ENCODE data around the gene SLC17A7. TPM values are rescaled to one million over a fixed set of nuclear protein-coding genes. Genes with fewer than 3 reads are reported as not detected.

The SLC17A7 gene
- total and polyA plus RNA-seq, 9 of the 15 experiments (the other 6 are each of a cell fraction or from before 2014, with no cell fraction given) = 1.1 to 15.7 (median 2.4) TPM

DNA sequence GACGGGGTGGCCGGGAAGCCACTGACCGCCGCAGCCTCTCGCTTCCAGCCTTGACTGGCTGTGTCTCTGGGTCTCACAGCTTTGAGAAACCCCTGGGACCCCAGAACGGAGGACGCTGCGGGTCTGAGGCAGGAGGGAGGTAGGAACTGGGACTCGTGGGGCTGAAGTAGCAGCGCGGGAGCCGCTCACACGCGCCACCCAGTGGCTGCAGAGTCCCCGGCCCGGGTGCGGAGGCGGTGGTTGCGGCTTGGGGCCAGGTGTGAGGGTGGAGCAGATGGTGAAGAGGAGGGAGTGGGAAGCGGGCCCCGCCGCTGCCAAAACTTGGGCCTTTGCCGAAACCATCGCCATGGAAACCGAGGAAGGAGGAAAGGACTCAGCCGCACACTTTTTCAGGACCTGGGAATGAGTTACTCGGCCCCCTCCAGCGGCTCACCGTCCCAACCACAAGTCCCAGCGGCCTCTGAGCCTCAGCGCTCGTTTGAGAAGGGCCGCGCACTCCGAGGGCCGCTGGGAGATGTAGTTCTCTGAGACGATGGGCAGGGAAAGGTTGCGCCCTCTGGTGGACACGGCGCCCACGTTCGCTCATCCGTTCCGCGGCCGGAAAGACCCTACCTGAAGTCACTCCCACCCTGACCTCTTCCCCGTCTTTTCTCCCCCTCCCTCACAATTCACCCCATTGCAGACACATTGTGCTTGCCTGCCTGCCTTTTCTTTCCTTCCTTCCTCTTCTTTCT lies 2.2 kb upstream of the SLC17A7 start (continued):
- TF ChIP-seq, protein P1, sequence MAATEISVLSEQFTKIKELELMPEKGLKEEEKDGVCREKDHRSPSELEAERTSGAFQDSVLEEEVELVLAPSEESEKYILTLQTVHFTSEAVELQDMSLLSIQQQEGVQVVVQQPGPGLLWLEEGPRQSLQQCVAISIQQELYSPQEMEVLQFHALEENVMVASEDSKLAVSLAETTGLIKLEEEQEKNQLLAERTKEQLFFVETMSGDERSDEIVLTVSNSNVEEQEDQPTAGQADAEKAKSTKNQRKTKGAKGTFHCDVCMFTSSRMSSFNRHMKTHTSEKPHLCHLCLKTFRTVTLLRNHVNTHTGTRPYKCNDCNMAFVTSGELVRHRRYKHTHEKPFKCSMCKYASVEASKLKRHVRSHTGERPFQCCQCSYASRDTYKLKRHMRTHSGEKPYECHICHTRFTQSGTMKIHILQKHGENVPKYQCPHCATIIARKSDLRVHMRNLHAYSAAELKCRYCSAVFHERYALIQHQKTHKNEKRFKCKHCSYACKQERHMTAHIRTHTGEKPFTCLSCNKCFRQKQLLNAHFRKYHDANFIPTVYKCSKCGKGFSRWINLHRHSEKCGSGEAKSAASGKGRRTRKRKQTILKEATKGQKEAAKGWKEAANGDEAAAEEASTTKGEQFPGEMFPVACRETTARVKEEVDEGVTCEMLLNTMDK (IDR thresholded peaks at IDR 0.05; ENCODE audit: borderline replicate concordance, insufficient read depth, low read depth, low read length, poor library complexity, severe bottlenecking) = peak; percentile 88
- peak; percentile 94 for TF ChIP-seq XRCC5 (IDR thresholded peaks at IDR 0.05; ENCODE audit: low read depth, low read length)
- peak; percentile 85 for TF ChIP-seq ARID2 (IDR thresholded peaks at IDR 0.05)
- TF ChIP-seq POLR2A (conservative IDR thresholded peaks at IDR 0.05) = peak; percentile 58; the same call in 1 of the 2 replicates
- TF ChIP-seq PPARD (CRISPR knock-in tag; IDR thresholded peaks at IDR 0.05) = no peak
- 0 out of 2 replicates have a peak, but pooled peaks have one; percentile 6 for TF ChIP-seq MXI1 (IDR thresholded peaks at IDR 0.05; ENCODE audit: low read depth, low read length)
- TF ChIP-seq ATF1 (CRISPR knock-in tag; IDR thresholded peaks at IDR 0.05) = no peak
- peak; percentile 80 for TF ChIP-seq ATF1 (tag; IDR thresholded peaks at IDR 0.05)
- peak; percentile 58 for TF ChIP-seq GABPA (tag; conservative IDR thresholded peaks at IDR 0.05; ENCODE audit: low read depth)
- peak; percentile 83 for TF ChIP-seq TARDBP (IDR thresholded peaks at IDR 0.05)
- peak; percentile 68 for TF ChIP-seq ZNF584 (CRISPR knock-in tag; IDR thresholded peaks at IDR 0.05; ENCODE audit: low read depth)
- TF ChIP-seq SMARCA5 (IDR thresholded peaks at IDR 0.05) = no peak
- TF ChIP-seq ZNF766 (CRISPR knock-in tag; conservative IDR thresholded peaks at IDR 0.05) = peak; percentile 98
- peak; percentile 67; the same call in 1 of the 2 replicates for TF ChIP-seq MYC (IDR thresholded peaks at IDR 0.05; ENCODE audit: low read depth, low read length)
- TF ChIP-seq MYC (CRISPR knock-in tag; IDR thresholded peaks at IDR 0.05; ENCODE audit: borderline replicate concordance, low read depth) = peak; percentile 72; the same call in 1 of the 2 replicates
- 0 out of 2 replicates have a peak, but pooled peaks have one; percentile 10 for TF ChIP-seq ZNF134 (CRISPR knock-in tag; conservative IDR thresholded peaks at IDR 0.05)
- peak; percentile 89 for TF ChIP-seq CREM (IDR thresholded peaks at IDR 0.05; ENCODE audit: low read depth)
- no peak for TF ChIP-seq POLR3A (IDR thresholded peaks at IDR 0.05; ENCODE audit: borderline replicate concordance, extremely low read depth, insufficient read depth, insufficient read length)
- peak; percentile 30 for TF ChIP-seq SAP30 (IDR thresholded peaks at IDR 0.05; ENCODE audit: borderline replicate concordance, insufficient read depth, low read depth, low read length, poor library complexity, severe bottlenecking)
- 0 out of 4 replicates have a peak, but pooled peaks of 1 of the 2 experiments have one; percentile 40 for TF ChIP-seq NONO (IDR thresholded peaks at IDR 0.05; ENCODE audit: low read depth in 2 of 2, low read length in 1 of 2)
- TF ChIP-seq ZNF408 (CRISPR knock-in tag; IDR thresholded peaks at IDR 0.05; ENCODE audit: low read depth) = no peak
- TF ChIP-seq, protein P2, sequence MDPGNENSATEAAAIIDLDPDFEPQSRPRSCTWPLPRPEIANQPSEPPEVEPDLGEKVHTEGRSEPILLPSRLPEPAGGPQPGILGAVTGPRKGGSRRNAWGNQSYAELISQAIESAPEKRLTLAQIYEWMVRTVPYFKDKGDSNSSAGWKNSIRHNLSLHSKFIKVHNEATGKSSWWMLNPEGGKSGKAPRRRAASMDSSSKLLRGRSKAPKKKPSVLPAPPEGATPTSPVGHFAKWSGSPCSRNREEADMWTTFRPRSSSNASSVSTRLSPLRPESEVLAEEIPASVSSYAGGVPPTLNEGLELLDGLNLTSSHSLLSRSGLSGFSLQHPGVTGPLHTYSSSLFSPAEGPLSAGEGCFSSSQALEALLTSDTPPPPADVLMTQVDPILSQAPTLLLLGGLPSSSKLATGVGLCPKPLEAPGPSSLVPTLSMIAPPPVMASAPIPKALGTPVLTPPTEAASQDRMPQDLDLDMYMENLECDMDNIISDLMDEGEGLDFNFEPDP (CRISPR knock-in tag; IDR thresholded peaks at IDR 0.05) = 0 out of 2 replicates have a peak, but pooled peaks have one; percentile 30
- no peak for TF ChIP-seq MCM7 (IDR thresholded peaks at IDR 0.05)
- TF ChIP-seq JUND (IDR thresholded peaks at IDR 0.05; ENCODE audit: borderline replicate concordance, low read depth, low read length) = peak; percentile 18; the same call in 1 of the 2 replicates
- no peak; the same call in 2 of the 3 replicates for TF ChIP-seq JUND (tag; IDR thresholded peaks at IDR 0.05; ENCODE audit: borderline replicate concordance, low read depth, low read length)
